ENCODE results near the gene SSH2. TPM values are rescaled to one million over a fixed set of nuclear protein-coding genes. Genes with fewer than 3 reads are reported as not detected.

Gene SSH2
- polyA plus RNA-seq, 1 donor from 2014 or later = 16.6 TPM

DNA sequence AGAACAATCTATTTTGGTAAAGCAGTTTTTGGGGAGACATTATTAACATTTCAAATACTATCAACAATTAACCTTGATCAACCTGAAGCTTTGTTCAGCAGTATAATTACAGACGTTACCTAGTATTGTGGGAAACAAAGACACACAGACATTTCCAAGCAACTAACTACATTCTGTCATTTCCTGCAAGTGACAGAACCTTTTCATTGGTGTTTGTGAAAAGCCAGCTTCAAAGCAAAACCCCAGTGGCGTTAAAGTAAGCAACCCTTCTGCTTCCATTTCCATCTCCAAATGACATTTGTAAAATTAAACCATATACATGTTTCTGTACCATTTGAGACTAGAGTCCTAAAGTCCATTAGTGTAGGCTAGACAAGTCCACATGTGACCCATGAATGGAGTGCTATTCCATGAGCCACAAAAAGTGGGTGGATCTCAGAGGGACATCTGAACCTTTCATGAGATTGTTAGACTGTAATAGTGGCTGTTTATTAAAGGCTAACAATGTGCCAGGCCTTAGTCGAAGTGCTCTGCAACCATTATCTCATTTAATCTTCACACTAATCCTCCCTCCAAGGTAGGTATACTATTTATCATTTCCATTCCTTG lies 101.2 kb downstream of the SSH2 start:
- no peaks in the 10 kb centered on the region for H3K9me2 ChIP-seq (ENCODE audit: insufficient read depth, low read length)
- no peaks in the 10 kb centered on the region for H4K20me1 ChIP-seq (ENCODE audit: insufficient read depth)
- peak overlapping the region; percentile 10 for H3K9ac ChIP-seq (ENCODE audit: low read length)
- no peaks in the 10 kb centered on the region for H3K9me3 ChIP-seq (ENCODE audit: low read length)
- TF ChIP-seq MXI1 (conservative IDR thresholded peaks at IDR 0.05; ENCODE audit: poor library complexity, severe bottlenecking) = no peak
- no peak for TF ChIP-seq EZH2 (IDR thresholded peaks at IDR 0.05; ENCODE audit: borderline replicate concordance, insufficient read depth, low read length, poor library complexity, severe bottlenecking)
- TF ChIP-seq SMC3 (conservative IDR thresholded peaks at IDR 0.05; ENCODE audit: poor library complexity) = no peak
- TF ChIP-seq, protein P1, sequence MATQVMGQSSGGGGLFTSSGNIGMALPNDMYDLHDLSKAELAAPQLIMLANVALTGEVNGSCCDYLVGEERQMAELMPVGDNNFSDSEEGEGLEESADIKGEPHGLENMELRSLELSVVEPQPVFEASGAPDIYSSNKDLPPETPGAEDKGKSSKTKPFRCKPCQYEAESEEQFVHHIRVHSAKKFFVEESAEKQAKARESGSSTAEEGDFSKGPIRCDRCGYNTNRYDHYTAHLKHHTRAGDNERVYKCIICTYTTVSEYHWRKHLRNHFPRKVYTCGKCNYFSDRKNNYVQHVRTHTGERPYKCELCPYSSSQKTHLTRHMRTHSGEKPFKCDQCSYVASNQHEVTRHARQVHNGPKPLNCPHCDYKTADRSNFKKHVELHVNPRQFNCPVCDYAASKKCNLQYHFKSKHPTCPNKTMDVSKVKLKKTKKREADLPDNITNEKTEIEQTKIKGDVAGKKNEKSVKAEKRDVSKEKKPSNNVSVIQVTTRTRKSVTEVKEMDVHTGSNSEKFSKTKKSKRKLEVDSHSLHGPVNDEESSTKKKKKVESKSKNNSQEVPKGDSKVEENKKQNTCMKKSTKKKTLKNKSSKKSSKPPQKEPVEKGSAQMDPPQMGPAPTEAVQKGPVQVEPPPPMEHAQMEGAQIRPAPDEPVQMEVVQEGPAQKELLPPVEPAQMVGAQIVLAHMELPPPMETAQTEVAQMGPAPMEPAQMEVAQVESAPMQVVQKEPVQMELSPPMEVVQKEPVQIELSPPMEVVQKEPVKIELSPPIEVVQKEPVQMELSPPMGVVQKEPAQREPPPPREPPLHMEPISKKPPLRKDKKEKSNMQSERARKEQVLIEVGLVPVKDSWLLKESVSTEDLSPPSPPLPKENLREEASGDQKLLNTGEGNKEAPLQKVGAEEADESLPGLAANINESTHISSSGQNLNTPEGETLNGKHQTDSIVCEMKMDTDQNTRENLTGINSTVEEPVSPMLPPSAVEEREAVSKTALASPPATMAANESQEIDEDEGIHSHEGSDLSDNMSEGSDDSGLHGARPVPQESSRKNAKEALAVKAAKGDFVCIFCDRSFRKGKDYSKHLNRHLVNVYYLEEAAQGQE (IDR thresholded peaks at IDR 0.05; ENCODE audit: borderline replicate concordance) = no peak
- H3K4me3 ChIP-seq (ENCODE audit: low read length) = no peak overlapping the region
- no peaks in the 10 kb centered on the region for H3K27me3 ChIP-seq (ENCODE audit: insufficient read depth, low read depth, low read length)
- H3K27ac ChIP-seq (ENCODE audit: low read length) = peak overlapping the region; percentile 34
- no peak overlapping the region for H3K4me2 ChIP-seq (ENCODE audit: low read length)
- peaks cover 6% of the 10 kb centered on the region for H3K79me2 ChIP-seq (replicated peaks; ENCODE audit: insufficient read depth, low read length)
- H3F3A ChIP-seq (ENCODE audit: insufficient read depth, low read length, poor library complexity, severe bottlenecking) = no peaks in the 10 kb centered on the region
- no peaks in the 10 kb centered on the region for H3K36me3 ChIP-seq (ENCODE audit: insufficient read depth, low read length)
- H2AFZ ChIP-seq (ENCODE audit: low read depth, low read length) = no peak overlapping the region

GRCh38 chr17:29827179-29827578 lies 102.8 kb downstream of the SSH2 start:
- H3K9me2 ChIP-seq (ENCODE audit: insufficient read depth, low read length) = no peaks in the 10 kb centered on the region
- no peak overlapping the region for H2AFZ ChIP-seq (ENCODE audit: low read depth, low read length)
- no peak overlapping the region for H3K4me2 ChIP-seq (ENCODE audit: low read length)
- TF ChIP-seq TAF1 (IDR thresholded peaks at IDR 0.05; ENCODE audit: low read depth) (no peak), POLR2AphosphoS5 (IDR thresholded peaks at IDR 0.05) (no peak)
- TF ChIP-seq, protein P1 (IDR thresholded peaks at IDR 0.05; ENCODE audit: borderline replicate concordance) = no peak
- peaks cover 6% of the 10 kb centered on the region for H3K79me2 ChIP-seq (replicated peaks; ENCODE audit: insufficient read depth, low read length)
- H3K9me3 ChIP-seq (ENCODE audit: low read length) = no peaks in the 10 kb centered on the region
- peak overlapping the region; percentile 63 for H3K27ac ChIP-seq (ENCODE audit: low read length)
- no peaks in the 10 kb centered on the region for H3F3A ChIP-seq (ENCODE audit: insufficient read depth, low read length, poor library complexity, severe bottlenecking)
- H3K36me3 ChIP-seq (ENCODE audit: insufficient read depth, low read length) = no peaks in the 10 kb centered on the region
- H3K27me3 ChIP-seq (ENCODE audit: insufficient read depth, low read depth, low read length) = no peaks in the 10 kb centered on the region
- no peak overlapping the region for H3K4me3 ChIP-seq (ENCODE audit: low read length)
- no peaks in the 10 kb centered on the region for H4K20me1 ChIP-seq (ENCODE audit: insufficient read depth)
- H3K9ac ChIP-seq (ENCODE audit: low read length) = no peak overlapping the region

Data from neural cell (in vitro differentiated cells).